Measurements from ENCODE around the gene ZNF140.

Gene ZNF140

DNA sequence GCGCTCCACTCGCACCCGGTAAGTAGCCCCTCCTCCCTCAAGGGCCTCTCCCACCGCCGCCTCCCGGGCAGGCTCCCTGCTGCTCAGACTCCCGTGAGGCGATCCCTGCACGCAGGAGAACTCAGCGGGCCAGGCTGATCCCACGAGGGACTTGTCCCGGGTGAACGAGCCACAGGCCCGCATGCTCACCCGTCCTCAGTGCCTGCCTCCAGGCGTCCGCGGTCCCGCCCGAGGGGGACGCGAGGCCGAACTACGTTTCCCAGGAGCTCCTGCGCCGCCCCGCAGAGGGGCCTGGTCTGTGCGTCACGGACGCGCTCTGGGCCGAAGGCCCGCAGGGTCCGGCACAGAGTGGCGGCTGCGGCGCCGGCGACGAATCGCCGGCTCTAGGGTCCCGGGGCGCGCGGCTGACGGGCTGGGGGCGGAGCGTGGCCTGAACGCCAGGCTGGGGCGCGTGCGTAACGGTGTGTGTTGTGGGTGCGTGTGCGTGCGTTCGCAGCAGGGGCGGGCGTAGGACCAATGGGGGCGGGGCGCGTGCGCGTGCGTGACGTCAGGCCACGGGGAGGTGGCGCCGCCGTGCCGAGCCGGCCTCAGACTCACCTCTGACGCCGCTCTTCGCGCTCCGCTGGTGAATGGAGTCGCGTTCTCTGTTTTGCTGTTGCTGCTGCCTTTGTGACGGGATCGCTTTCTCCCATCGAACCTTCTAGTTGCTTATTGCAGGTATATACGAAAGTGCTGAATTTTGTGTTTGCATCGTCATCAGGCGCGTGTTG is 49.5 kb downstream of the ZNF140 start, which contains the start of the genes ZNF10 and ZNF891:
Gene ZNF10, plus strand, starts transcription at position 590 of the 770 bp plus-strand sequence. CDS start 13,866 bp downstream, outside the sequence.
Gene ZNF891, minus strand, starts transcription at position 237 of the 770 bp plus-strand sequence. CDS start 8,356 bp downstream, outside the sequence.
- peak; percentile 96 for DNase-seq (ENCODE audit: low spot score)

DNA sequence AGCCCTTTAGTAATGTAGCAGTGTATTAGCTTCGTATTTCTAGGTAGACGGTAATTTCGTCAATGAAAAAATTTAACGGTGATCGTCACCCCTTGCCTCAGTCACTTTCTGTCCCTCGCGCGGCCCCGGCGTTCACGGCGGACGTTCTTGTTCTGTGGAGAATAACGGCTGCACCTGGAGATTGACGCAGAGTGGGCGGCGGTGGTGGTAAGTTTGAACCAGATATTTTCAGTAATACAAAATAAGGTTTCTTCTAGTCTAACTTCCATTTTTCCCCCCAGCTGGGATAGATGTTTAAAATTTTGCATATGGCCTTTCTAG is 50.0 kb downstream of the ZNF140 start:
- DNase-seq (ENCODE audit: low spot score): no peak

DNA sequence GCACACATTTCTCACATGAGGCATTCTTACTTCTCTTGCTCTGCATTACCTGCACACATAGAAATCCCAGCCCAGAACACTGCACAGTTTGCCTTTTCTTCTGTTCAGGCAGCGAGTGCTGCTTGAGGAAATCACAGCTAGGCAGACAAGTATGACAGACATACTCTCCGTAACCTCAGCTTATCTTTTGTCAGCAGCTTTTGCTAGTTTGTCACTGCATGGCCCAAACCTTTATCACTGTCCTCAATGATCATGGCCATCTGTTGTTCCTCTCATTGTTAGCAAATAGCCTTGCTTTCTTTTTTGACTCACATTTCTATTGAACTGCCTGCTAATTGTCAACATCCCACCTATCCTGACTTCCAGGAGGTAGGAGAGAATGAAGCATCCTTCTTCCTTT is 55.0 kb downstream of the ZNF140 start:
- no peak for DNase-seq (ENCODE audit: low spot score)

DNA sequence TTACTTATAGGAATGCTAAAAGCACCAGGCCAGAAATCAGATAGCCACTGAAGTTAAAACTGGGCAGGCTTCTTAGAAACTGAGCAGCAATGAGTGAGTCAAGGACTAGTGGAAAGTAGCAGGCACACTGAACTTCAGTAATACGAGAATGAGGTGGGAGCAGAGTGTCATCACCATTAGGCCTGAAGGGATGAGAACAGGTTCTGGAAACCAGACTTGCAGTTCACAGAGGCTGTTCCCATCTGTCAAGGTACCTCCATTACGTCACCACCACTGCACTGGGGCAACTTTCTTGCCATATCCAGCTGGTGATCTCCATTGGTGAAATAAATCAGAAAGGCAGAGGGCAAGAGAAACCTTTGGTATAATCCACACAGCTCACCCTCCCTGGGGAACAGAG is 65.3 kb downstream of the ZNF140 start:
- DNase-seq (ENCODE audit: low spot score): no peak

DNA sequence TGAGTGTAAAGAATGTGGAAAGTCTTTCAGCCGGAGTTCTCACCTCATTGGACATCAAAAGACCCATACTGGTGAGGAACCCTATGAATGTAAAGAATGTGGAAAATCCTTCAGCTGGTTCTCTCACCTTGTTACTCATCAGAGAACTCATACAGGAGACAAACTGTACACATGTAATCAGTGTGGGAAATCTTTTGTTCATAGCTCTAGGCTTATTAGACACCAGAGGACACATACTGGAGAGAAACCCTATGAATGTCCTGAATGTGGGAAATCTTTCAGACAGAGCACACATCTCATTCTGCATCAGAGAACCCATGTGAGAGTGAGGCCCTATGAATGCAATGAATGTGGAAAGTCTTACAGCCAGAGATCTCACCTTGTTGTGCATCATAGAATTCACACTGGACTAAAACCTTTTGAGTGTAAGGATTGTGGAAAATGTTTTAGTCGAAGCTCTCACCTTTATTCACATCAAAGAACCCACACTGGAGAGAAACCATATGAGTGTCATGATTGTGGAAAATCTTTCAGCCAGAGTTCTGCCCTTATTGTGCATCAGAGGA is 75.5 kb downstream of the ZNF140 start:
- DNase-seq (ENCODE audit: low spot score): no peak
